Epithelial cell of proximal tubule (primary cell): ENCODE results near the gene CYSTM1. TPM values are rescaled to one million over a fixed set of nuclear protein-coding genes. Genes with fewer than 3 reads are reported as not detected.

Source experiments
- DNase-seq: peaks from one replicate; pipeline ENCODE4 v3.0.0-alpha.2; 2011; ENCODE audit warnings: low read depth
- H3K4me3 ChIP-seq: 2 replicates; pipeline ENCODE4 v1.5.1; 2011; ENCODE audit warnings: low read depth, mild to moderate bottlenecking, low read length
- CTCF ChIP-seq: conservative IDR thresholded peaks from 2 replicates; pipeline ENCODE4 v1.5.1; 2012; ENCODE audit warnings: low read depth, mild to moderate bottlenecking, low read length
- total RNA-seq: library from RNA; depleted of rRNA; stranded (reverse); fragments of >200 nt; gene quantifications from 2 replicates; pipeline ENCODE4 v1.2.3, GENCODE V29; 2015

The CYSTM1 gene
- total RNA-seq, 1 donor from 2014 or later = 161 TPM

- TF ChIP-seq CTCF = peak; percentile 28
Observed at GRCh38 chr5:140261403-140262171, 86.6 kb downstream of the CYSTM1 start.

GRCh38 chr5:140262221-140262620 is 87.2 kb downstream of the CYSTM1 start:
- no peak for TF ChIP-seq CTCF
- DNase-seq = no peak
- H3K4me3 ChIP-seq = no peak overlapping the region

More at GRCh38 chr5:140261403-140262171, 86.6 kb downstream of the CYSTM1 start:
- peak; percentile 79 for DNase-seq
- H3K4me3 ChIP-seq = peak overlapping the region; percentile 42

GRCh38 chr5:140262839-140263238 is 87.9 kb downstream of the CYSTM1 start:
- TF ChIP-seq CTCF = no peak

GRCh38 chr5:140265845-140266244 is 90.9 kb downstream of the CYSTM1 start:
- no peak for TF ChIP-seq CTCF
- DNase-seq = no peak
- no peak overlapping the region for H3K4me3 ChIP-seq

More at GRCh38 chr5:140262839-140263238, 87.9 kb downstream of the CYSTM1 start:
- no peak for DNase-seq
- no peak overlapping the region for H3K4me3 ChIP-seq

- H3K4me3 ChIP-seq = no peak overlapping the region
- no peak for TF ChIP-seq CTCF
- no peak for DNase-seq
Observed at GRCh38 chr5:140266471-140267200, 91.6 kb downstream of the CYSTM1 start.

GRCh38 chr5:140267201-140267540 is 92.2 kb downstream of the CYSTM1 start:
- DNase-seq = no peak
- no peak for TF ChIP-seq CTCF
- H3K4me3 ChIP-seq = no peak overlapping the region
